Heart right ventricle (tissue), 16 donors: Measurements from ENCODE around the gene VPS37D. TPM values are rescaled to one million over a fixed set of nuclear protein-coding genes. Genes with fewer than 3 reads are reported as not detected.

Experiments
- ATAC-seq, 8 donors: fragments of 200-7000 bp; cut with Tn5 transposase; one replicate each; pipeline ENCODE4 v1.9.1; 2020; ENCODE audit warnings: mild to moderate bottlenecking in 8 of 8, moderate library complexity in 8 of 8, moderate number of reproducible peaks in 1 of 8
- DNase-seq, 2 donors: peaks; one replicate each; pipeline ENCODE4 v3.0.0-alpha.2; 2020
- H3K27ac ChIP-seq, 10 donors: fragments of 200-600 bp; sonication (generic) in 2 of 10; one replicate each; pipeline versions ENCODE4 v1.5.0 to v1.8.0; 2020 to 2022; ENCODE audit warnings: mild to moderate bottlenecking in 3 of 10
- H3K27me3 ChIP-seq, 7 donors: fragments of 200-600 bp; one replicate each; pipeline ENCODE4 v1.8.0; 2021 to 2022; ENCODE audit warnings: mild to moderate bottlenecking in 2 of 7
- H3K36me3 ChIP-seq, 9 donors: fragments of 200-600 bp; sonication (generic) in 1 of 9; one replicate each; pipeline versions ENCODE4 v1.5.0 to v1.8.0; 2020 to 2022; ENCODE audit warnings: mild to moderate bottlenecking in 2 of 9
- H3K4me1 ChIP-seq, 9 donors: fragments of 200-600 bp; sonication (generic) in 1 of 9; one replicate each; pipeline versions ENCODE4 v1.5.0 to v1.8.0; 2020 to 2022; ENCODE audit warnings: mild to moderate bottlenecking in 4 of 9
- H3K4me3 ChIP-seq, 10 donors: fragments of 200-600 bp; sonication (generic) in 2 of 10; one replicate each; pipeline versions ENCODE4 v1.5.0 to v1.8.0; 2020 to 2022; ENCODE audit warnings: mild to moderate bottlenecking in 7 of 10, moderate library complexity in 2 of 10
- H3K9me3 ChIP-seq, 11 donors: fragments of 200-600 bp in 10 of 11; sonication (generic) in 2 of 11; one replicate each; pipeline versions ENCODE4 v1.5.0 to v1.8.0; 2013 to 2022; ENCODE audit warnings: mild to moderate bottlenecking in 2 of 11, control low read depth in 1 of 11, moderate library complexity in 1 of 11
- WGBS, 2 donors: extraction: QIAGEN DNeasy Blood & Tissue Kit; methylation state at CpG; one replicate each; pipeline ENCODE4 v1.1.7; 2013; ENCODE audit warnings: inconsistent platforms in 1 of 2; 5-methylcytosine and 5-hydroxymethylcytosine counted together
- intact Hi-C, 10 donors: fragments of 100-400 bp; cut with DNase I; formaldehyde crosslinking; loops; one replicate each; pipeline versions ENCODE4 v1.11.1 to v1.14.2; 2022
- polyA plus RNA-seq, 2 donors: library from polyadenylated mRNA; stranded (reverse); fragments of 200-250 nt; gene quantifications; one replicate each; pipeline ENCODE4 v1.2.3, GENCODE V29; 2013
- total RNA-seq, 10 donors: library from RNA; stranded (reverse); fragmentation: NEBNext Ultra II Directional in 3 of 10; extraction: Animal tissue kit (Norgen Biotek cat#: 25700) in 3 of 10; gene quantifications; one replicate each; pipeline versions ENCODE4 v1.2.1 to v1.2.4, GENCODE V29; 2021 to 2023
- TF ChIP-seq, protein P1 (sequence below), 9 donors: fragments of 200-600 bp; sonication (generic) in 2 of 9; IDR thresholded peaks; one replicate each; pipeline versions ENCODE4 v1.5.0 to v1.8.0; 2021 to 2022; ENCODE audit warnings: antibody characterized with exemption in 9 of 9, mild to moderate bottlenecking in 5 of 9, moderate library complexity in 1 of 9
- donor health status: Arrhythmogenic right ventricular cardiomyopathy.
- donor health status: ischemic (EF 13 %, LVEDD 7.1; RV severe dilation, severe dysfunction).
- donor health status: healthy with polysubstance abuse.
- donor health status: DM: no; HTN: yes; CAD: no.
- donor health status: DM: no; HTN: no; CAD: no.
- donor health status: ischemic (EF 25% LVEDD 6.9; RV normal size, moderate dysfunction).
- donor health status: ischemic (EF 25% LVEDD 5.7; RV mildly dilated, moderate dysfunction).
- donor health status: healthy.
- donor health status: DM: yes; HTN: yes; CAD: no.
- donor health status: Ischemic cardiomyopathy.
- donor health status: ischemic (EF 35%, LVEDD 5.7; RV mildly dilated, moderate dysfunction).
- donor health status: nonischemic (EF 11% LVEDD 7.7; RV severe dilation, severe dysfunction).
- donor health status: DM: yes; HTN: yes; CAD: no.
- donor health status: PGD.
- donor health status: ischemic (EF 29% LVEDD 5.4; RV normal size, mild dysfunction).
- donor health status: nonischemic (EF 23%, LVEDD 6.1; RV moderate dilation, normal function).

The VPS37D gene
- total and polyA plus RNA-seq, 12 donors, result 1.1 to 3.6 (median 2.1) TPM

GRCh38 chr7:73668103-73668885 lies 663 bp downstream of the VPS37D start:
- H3K9me3 ChIP-seq, result peaks cover 0 to 4% (median under 1%) of the 10 kb centered on the region in 11 donors
- H3K4me1 ChIP-seq, result peaks cover 0 to 15% (median 10%) of the 10 kb centered on the region in 9 donors
- intact Hi-C loops, result loop anchor here in 6 of 10 donors (5.0 to 10.0 kb wide), 3 partner anchors 57 to 63 kb away; no protein-coding TSS in a partner anchor
- TF ChIP-seq, protein P1, sequence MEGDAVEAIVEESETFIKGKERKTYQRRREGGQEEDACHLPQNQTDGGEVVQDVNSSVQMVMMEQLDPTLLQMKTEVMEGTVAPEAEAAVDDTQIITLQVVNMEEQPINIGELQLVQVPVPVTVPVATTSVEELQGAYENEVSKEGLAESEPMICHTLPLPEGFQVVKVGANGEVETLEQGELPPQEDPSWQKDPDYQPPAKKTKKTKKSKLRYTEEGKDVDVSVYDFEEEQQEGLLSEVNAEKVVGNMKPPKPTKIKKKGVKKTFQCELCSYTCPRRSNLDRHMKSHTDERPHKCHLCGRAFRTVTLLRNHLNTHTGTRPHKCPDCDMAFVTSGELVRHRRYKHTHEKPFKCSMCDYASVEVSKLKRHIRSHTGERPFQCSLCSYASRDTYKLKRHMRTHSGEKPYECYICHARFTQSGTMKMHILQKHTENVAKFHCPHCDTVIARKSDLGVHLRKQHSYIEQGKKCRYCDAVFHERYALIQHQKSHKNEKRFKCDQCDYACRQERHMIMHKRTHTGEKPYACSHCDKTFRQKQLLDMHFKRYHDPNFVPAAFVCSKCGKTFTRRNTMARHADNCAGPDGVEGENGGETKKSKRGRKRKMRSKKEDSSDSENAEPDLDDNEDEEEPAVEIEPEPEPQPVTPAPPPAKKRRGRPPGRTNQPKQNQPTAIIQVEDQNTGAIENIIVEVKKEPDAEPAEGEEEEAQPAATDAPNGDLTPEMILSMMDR (IDR thresholded peaks at IDR 0.05), result no peak
- peak overlapping the region; percentile 53 to 93 (median 60) for H3K4me3 ChIP-seq
- H3K27me3 ChIP-seq, result peaks cover 0 to 52% (median 0%) of the 10 kb centered on the region in 7 donors
- WGBS, 2 donors, result 2 to 3% methylated on average over 26 to 51 of the region's 52 CpGs
- ATAC-seq (peak in 1 of 8 donors; percentile 2), DNase-seq (peak in 1 of 2 donors; percentile 21)
- peak overlapping the region in 1 of 10 donors; percentile 34 for H3K27ac ChIP-seq
- H3K36me3 ChIP-seq, result no peaks in the 10 kb centered on the region

- no peaks in the 10 kb centered on the region for H3K9me3 ChIP-seq
- peak overlapping the region in 8 of 10 donors; percentile 53 to 93 (median 60) for H3K4me3 ChIP-seq
- H3K36me3 ChIP-seq, result no peaks in the 10 kb centered on the region
- H3K27ac ChIP-seq, result no peak overlapping the region
- TF ChIP-seq, protein P1 (IDR thresholded peaks at IDR 0.05), result no peak
- DNase-seq, result no peak
- intact Hi-C loops, result loop anchor here in 6 of 10 donors (5.0 to 10.0 kb wide), 3 partner anchors 56 to 64 kb away; no protein-coding TSS in a partner anchor
- 34 to 35% methylated on average over 5 of the region's 5 CpGs for WGBS, 2 donors
- peaks cover 0 to 52% (median 0%) of the 10 kb centered on the region in 7 donors for H3K27me3 ChIP-seq
- peaks cover 0 to 15% (median 10%) of the 10 kb centered on the region in 9 donors for H3K4me1 ChIP-seq
- no peak for ATAC-seq
Observed at GRCh38 chr7:73668886-73669230, 1.2 kb downstream of the VPS37D start.

GRCh38 chr7:73669288-73669701 lies 1.7 kb downstream of the VPS37D start:
- intact Hi-C loops, result loop anchor here in 6 of 10 donors (5.0 to 10.0 kb wide), 3 partner anchors 56 to 64 kb away; no protein-coding TSS in a partner anchor
- 86 to 88% methylated on average over 19 of the region's 19 CpGs for WGBS, 2 donors
- Histone ChIP-seq H3K27ac (no peak overlapping the region), H3K9me3 (no peaks in the 10 kb centered on the region), H3K4me1 (peaks cover 0 to 15% (median 10%) of the 10 kb centered on the region in 9 donors), H3K4me3 (peak overlapping the region in 1 of 10 donors; percentile 69), H3K36me3 (no peaks in the 10 kb centered on the region), H3K27me3 (peaks cover 0 to 52% (median 0%) of the 10 kb centered on the region in 7 donors)
- ATAC-seq (no peak), DNase-seq (no peak)
- TF ChIP-seq, protein P1 (IDR thresholded peaks at IDR 0.05), result no peak

- H3K27me3 ChIP-seq, result peaks cover 0 to 45% (median 0%) of the 10 kb centered on the region in 7 donors
- H3K27ac ChIP-seq, result no peak overlapping the region
- ATAC-seq, result no peak
- no peaks in the 10 kb centered on the region for H3K36me3 ChIP-seq
- TF ChIP-seq, protein P1 (IDR thresholded peaks at IDR 0.05), result no peak
- peaks cover 0 to 15% (median 10%) of the 10 kb centered on the region in 9 donors for H3K4me1 ChIP-seq
- H3K4me3 ChIP-seq, result no peak overlapping the region
- intact Hi-C loops, result loop anchor here in 6 of 10 donors (5.0 to 10.0 kb wide), 4 partner anchors 42 to 65 kb away; no protein-coding TSS in a partner anchor
- no peaks in the 10 kb centered on the region for H3K9me3 ChIP-seq
- no peak for DNase-seq
- WGBS, 2 donors, result 87 to 90% methylated on average over 12 of the region's 12 CpGs
Observed at GRCh38 chr7:73669858-73670385, 2.3 kb downstream of the VPS37D start.
